ENCODE measurements around the gene H3-3A.
A peak's percentile ranks its signal among the peaks of the same experiment; 100 is the strongest.

H3-3A gene

DNA sequence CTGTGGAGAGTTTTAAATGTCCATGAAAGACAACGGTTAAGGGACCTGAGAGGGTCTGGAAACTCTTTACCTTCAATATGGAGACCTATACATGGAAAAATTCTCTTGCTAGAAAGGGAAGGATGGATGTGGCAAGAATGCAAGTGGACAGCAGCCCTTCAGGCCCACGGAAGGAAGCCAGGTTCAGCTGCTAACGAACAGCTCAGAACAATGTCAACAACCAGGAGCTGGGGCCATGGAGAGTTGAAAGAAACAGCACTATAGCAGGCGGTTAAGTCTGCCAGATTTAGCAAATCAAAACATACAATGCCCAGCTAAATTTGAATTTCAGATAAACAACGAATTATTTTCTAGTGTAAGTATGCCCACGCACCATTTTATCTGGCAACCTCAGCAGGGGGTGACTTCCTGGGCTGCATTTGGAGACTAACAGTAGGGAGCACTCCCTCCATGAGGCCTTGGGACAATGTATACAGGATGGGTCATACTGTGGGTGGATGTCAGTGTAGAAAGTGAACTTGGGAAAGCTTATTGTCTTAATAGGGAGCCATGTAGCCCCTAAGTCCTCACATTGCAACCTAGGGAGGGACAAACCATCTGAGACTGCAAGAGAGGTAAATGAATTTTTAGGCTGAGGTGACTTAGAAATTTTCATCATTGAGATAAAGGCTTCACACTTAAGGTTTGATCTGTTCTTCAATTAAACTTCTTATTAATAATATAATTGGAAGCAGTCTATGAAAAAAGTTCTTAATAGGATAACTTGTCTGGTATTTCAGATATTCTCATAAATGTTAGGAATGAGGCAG is 7.8 kb upstream of the H3-3A start:
- DNase-seq: no peak

DNA sequence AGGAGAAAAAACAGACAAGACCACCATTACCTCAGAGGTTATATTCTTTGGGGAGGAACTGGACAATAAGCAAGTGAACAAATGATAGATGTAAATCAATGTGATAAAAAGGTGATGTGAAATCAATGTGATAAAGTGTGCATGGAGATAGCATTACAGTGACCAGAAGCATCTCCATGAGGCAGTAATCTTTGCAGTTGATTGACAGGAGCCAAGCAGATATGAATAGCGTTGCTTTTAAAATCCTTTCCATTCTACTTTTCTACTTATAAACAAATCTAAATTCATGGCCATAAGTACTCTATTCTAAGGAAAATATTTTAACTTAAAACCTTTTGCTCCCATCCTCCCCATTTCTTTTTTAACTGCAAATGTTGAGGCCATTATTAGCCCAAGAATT is 2.8 kb upstream of the H3-3A start:
- no peak for DNase-seq

DNA sequence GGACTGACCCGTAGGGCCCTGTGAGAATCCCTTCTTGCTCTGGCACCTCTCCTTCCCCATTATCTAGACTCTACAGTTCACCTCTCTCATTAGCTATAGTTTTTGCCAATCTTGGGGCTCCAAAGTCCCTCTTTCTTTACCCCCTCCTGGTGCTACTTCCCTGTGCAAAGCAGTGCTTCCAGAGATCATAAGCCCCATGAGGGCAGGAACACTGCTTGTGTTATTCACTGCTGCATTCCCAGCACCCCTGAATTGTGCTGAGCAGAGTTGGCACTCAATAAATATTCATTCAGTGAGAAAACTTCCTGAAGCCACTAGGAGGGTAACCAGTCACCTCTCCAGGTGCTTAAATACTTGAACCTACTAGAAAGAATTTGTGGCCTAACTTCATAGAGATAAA is 2.1 kb upstream of the H3-3A start:
- no peak for DNase-seq

DNA sequence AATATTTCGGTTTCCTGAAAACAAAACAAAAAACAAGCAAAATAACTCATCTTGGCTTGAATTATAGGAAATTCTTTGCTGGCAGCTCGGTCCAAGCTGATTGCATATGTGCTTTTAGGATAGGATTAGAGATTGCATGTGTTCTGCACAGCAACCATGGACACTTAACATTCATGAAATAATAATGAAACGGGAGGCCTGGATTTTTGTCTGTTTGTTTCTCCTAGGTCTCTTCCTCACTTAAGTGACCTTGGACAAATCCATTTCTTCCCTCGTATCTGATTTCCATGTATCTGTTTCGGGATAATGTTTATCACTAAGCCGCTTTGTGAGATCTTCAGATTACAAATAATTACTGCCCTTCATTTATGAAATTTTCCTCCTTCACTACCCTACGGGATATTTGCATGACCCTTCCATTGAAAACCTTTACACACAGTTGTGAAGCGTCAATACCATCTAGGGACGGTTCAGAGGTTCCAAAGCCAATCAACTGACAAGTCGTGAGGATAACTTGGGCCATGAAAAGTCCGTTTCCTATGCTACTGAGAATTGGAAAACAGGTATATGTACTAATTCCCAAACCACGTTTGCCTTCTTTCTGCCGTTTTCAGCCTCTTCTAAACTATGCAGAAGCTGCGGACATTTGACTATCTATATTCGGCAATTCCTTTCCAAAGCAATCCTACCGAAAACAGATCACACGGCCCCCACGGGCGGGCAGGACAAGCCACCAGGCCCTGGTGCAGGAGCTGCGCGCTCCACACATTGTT is 1.3 kb upstream of the H3-3A start:
- peak; percentile 53 for DNase-seq

DNA sequence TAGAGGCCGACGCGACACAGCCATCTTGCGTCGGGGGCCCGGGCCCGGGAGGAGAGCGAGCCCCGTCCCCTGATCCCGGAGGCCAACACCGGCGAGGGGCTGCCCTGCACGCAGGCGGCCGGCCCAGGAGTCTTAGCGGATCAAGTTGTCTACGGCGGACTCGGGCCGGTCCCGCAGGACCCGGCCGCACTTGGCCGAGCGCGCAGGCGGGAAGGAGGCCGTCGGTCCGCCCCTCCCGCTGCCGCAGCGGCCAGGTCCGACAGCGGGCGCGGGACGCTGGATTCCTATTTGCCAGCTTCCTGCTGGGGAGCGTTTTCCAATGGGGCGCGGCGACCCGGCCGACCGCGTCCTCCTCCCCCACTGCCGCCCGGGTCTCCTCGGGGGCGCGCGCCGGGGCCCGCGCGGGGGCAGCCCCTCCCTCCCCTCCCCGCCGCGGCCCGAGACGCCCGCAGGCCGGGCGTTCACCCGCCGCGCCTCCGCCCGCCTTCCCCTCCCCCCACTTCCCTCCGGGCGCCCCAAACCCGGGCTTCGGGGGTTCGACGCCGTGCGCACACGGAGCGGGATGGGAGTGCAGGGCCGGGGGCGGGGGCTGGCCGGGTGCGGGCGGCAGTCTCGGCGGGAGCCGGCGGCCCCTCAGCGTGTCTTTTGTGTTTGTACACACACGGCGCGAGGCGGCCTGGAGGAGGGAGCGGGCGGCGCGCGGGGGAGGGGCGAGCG is 517 bp upstream of the H3-3A start:
- DNase-seq: peak; percentile 88

DNA sequence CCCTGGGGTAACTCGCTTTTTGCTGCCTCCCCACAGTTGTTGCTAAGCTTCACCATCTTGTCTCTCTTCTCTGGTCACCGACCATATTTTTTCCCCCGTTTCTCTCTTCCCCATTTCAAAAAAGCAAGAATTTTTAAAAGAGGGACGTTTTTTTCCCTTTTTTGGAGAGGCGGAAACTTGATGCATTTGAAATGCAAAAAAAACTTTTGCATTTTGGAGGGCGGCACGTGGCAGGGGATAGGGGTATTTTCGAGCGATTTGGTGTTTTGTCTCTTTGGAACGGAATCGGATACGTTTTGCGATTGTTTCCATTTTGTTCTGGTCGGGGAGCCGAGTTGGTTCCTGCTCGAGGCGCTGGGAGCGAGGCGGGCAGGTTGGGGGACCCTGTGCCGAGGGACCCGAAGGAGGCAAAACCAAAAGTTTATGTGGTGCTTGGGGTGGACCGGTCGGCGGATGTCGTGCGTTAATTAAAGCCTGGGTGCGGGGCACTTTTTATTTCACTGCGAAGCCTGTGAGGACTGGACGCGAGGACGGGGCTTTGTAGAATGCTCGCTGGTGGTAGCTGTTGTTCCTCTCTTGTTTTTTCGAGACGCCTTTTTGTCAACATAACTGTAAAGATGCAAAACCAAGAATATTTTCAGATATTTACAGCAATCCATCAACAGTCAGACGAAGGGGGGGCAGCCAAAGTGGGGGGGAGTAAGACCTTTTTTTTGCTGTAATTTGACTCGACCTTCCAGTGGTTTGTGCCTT is 884 bp downstream of the H3-3A start:
- peak; percentile 69 for DNase-seq

DNA sequence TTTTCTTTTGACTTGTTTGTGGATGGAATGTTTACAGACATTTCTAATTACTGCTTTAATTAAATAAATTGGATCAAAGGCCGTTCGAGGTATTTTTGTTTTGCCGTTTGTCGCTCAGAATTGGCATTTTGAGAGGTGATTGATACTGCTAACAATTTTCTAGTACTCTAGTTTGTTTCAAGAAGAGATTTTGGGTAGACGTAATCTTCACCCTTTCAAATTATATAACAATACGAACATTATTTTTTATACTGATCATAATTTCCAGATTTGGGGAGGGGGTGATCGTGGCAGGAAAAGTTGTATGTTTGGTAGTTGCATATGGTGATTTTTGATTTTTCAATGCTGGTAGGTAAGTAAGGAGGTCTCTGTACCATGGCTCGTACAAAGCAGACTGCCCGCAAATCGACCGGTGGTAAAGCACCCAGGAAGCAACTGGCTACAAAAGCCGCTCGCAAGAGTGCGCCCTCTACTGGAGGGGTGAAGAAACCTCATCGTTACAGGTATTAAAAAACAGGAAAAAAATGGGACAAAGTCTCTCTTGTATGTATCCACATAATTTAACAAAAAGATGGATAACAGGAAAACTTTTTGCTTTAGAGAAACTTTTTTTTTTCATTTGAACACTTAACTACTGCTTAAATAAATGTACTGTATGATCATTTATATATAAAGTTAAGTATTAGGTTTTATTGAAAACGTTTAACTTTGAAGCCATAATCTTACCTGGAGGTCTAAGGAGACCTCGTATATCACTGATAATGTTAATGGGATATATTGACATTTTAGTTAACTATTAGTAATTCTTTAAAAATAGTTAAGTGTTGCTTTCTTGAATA is 1.7 kb downstream of the H3-3A start:
- DNase-seq: no peak

DNA sequence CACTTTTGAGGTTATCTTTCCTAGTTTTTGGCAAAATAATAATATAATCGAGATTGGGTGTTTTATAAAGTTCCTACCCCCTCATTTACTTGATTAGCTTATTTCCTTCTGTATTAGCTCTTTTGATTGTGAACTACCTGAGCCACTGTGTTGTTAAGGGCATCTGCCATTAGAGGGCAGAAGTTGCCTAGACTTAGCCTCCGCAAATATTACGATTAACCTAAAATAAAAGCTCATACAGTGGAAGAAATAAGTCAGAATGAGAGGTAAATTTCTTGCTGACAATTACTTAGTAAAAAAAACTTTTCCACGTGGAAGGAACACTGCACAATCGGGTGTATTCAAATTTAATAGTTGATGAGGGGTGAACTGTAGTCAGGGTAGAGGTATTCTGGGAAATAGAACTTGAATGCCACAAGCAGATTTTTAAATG is 2.3 kb downstream of the H3-3A start:
- peak; percentile 66 for DNase-seq

DNA sequence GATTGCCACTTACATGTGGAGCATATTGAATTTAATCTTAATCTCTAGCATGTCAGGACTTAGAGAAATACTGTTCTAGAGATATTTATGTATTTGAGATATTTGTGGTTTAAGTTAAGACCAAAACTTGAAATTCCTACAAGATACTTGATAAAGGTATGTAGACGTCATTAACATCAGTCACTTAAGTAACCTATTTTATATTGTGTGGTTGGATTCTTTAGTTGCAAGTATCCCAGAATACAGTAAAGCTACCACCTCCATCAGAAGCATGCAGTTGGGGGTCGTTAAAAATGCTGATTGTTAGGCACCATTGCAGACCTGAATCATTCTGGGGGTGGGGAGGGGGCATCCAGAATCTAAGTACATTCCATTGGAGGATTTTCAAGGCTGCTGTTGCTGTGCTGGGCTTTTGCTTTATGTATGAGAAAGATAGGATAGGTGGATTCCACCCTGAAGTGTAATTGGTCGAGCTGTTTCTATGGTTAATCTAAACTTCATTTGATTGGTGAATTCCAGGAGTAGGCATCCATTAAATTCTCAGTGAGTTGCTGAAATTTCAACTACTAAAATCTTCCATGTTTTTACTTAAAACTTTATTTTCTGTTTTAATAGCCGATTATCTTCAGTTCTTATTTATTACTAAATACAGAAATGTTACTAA is 4.0 kb downstream of the H3-3A start:
- DNase-seq: no peak

DNA sequence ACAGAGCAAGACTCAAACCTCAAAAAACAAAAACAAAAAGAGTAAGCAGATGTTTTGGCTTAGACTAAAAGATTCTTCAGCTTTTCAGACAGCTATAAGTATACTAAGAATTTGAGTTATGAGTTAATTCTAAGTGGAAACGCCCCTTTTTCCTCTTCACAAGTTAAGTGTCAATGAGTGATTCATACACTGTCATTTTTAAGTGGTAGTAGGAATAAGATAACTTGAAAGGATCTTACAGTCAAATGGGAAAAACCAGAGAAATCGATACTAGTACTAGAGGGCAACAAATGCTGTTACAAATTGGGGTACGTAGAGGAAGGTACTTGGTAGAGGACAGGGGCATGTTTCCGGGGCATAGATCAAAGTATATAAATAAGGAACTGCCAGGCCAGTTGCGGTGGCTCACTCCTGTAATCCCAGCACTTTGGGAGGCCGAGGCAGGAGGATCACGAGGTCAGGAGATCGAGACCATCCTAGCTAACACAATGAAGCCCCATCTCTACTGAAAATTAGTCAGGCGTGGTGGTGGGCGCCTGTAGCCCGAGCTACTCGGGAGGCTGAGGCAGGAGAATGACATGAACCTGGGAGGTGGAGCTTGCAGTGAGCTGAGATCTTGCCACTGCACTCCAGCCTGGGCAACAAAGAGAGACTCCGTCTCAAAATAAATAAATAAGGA is 7.4 kb downstream of the H3-3A start:
- DNase-seq: no peak

DNA sequence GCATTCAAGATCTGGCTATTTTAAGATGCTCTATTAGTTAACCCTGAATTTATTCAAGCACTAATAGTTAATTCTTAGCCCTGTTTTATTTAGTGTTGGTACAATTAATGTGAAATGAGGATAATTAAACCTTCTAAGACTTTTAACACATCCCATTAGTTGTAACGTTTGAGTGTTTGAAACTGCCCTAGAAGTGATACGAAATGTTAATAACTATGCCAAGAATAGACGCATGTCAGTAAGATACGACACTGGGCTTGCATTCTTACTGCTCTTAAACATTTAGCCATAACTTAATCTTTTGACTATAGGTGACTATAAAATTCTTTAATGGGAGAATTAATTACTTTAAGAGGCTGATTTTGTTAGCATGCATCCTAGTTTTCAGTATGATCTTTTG is 9.8 kb downstream of the H3-3A start:
- no peak for DNase-seq

DNA sequence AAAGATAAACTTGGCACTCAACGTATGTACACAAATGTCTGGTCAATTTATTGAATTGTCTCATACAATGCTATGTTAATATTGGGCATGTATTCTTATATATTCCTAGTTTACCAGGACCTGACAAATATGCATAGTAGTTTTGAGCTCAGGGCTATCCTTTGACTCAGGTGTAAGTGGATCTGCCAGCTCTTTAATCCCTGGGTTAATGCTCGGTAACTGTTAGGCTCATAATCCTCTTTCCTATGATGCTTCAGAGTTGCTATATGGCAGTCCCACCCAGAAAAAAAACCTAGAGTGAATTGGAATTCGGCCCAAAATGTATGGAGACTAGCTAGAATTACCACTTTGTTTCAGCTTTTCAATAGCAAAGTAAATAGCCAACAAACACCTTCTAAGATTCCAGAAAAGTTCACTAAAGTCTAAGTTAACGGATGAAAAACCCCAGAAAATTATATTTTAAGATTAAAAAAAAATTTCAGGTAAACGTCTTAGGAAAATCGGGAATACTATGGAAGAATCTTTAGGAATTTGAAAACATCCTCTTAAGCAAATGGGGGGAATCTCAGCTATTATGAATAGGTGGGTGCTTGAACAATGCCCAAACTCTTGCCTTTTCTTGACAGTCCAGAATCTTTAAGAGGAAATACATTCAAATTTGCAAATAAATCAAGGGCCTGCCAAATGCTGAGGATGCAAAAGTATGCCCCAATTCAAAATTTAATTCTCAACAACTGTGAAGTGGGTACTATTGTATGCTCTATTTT is 10.9 kb downstream of the H3-3A start:
- DNase-seq: no peak

DNA sequence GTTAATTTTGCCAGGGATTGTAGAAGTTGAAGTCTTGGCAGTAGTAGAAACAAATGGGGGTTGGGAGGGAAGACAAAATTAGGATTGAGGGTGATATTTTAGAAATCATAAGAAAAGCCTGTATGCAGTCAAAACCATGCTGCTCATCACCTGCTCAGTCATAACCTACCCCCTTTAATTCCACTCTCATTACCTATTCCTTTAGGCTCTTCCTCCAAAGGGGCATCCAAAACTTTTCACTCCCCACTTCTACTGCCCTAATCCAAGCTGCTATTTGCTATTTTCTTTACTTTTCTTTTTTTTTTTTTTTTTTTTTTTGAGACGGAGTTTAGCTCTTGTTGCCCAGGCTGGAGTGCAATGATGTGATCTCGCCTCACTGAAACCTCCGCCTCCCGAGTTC is 11.5 kb downstream of the H3-3A start:
- DNase-seq: no peak

DNA sequence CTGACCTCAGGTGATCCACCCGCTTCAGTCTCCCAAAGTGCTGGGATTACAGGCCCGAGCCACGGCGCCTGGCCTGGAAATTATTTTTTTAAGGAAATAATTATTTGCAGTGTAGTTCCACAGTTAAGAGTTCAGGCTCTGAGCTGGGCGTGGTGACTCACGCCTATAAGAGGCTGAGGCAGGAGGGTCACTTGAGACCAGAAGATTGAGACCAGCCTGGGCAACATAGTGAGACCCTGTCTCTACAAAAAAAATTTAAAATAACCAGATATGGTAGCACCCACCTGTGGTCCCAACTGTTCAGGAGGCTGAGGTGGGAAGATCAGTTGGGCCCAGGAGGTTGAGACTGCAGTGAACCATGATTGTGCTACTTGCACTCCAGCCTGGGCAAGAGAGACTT is 13.9 kb downstream of the H3-3A start:
- no peak for DNase-seq

DNA sequence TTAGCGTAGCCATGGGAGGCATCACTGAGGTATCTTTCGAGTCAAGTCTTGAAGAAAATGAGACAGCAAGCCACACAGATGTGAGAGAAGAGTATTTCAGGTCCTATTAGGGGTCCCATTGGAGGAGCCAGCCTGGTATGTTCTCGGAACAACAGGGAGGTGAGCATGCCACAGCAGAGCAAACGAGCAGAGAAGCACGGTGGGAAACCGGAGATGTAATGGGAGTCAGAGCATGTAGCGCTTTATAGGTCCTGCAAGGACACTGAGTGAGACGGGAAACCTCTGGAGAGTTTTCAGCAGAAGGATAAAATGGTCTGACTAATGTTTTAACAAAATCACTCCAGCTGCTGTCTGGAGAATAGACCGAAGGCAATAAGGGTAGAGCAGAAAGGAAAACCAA is 15.9 kb downstream of the H3-3A start:
- DNase-seq: no peak

DNA sequence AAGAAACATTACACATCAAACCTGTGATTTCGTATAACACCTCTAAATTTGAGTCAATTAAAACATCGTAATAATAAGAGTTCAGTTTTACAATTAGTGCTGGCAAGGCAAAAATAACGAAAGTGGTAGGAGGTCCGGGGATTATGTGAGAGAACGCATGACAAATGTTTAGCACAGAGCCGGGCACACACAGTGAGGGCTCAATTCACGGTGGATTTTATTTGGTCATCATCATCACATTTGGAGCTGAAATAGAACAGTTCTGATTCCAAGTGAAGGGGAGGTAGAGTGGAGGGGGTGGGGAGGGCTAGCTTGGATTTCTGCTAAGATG is 20.0 kb downstream of the H3-3A start:
- DNase-seq: no peak

DNA sequence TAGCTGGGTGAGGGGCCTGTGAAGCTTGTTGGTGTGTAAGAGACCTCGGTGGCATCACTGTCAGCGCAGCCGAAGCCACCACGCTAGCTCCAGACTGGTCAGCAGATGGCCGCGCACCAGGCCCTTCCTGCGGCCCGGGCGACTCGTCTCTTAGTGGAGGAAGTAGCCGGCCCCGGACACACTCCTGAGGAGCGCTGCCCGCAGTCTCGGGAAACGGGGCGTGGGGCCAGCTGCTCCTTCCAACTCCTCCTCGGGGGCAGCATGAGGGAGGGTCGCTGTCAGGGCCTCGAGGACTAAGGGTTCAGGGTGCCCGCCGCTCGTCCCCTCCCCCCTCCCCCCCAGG is 20.4 kb downstream of the H3-3A start:
- no peak for DNase-seq

DNA sequence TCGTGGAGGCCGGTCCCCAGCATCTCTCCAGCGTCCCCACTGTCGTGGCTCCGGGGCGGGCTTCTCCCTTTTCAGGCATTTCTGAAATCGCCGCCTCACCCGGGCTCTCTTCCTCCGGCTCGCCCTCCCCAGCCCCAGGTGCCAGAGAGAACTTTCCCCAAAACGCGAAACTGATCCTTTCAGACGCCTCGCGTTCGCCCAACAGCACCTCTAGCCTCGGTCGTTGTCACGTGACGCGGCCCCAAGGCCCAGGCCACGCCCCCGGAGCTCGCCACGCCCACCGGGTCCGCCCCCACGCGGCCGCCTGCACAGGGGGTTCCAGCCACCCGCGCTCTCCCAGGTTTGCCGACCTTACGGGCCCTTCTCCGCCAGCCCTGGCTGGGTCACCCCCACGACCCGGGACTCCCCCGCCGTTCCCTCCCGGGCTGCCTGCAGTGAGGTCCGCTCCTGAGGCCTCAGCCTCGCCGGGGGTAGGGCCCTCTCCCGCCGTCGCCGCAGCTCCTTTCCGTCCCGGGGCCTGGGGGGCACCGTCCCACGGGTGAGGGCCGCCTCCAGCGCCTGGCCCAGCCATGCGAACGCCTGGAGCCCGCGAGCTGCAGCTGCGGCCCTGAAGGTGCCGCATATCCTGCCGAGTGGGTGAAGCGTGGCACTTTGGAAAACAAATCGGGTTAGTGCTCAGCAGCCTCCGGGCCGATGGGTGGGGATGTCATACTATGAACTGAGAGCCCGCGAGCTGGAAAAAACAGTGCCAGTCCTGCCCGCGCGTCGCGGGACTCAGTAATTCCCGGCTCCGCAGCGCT is 21.0 kb downstream of the H3-3A start:
- DNase-seq: peak; percentile 90

DNA sequence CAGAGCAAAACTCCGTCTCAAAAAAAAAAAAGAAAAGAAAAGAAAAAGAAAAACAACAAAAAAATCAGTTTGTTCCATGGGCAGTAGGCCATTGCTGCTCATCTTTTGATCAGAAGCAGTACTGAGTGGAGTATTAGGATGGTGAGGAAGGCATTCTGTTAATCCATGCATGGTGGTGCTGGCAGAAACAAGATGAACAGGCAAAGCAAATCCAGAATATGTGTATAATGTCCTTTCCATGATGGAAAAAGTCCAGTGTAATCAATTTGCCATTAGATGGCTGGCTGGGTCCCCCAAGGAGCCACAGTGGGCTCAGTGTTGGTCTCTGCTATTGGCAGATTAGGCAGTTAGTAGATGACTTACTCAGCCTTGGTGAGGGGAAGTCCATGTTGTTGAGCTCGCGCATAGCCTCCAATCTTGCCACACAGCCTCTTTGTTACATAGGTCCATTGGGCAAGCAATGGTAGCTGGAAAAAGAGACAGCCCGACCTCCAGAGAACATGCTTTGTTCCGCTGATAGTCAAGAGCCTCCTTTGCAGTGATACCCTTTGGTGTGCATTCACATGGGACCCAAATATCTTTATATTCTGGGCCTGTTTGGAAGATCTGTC is 23.3 kb downstream of the H3-3A start:
- DNase-seq: no peak
